Neural progenitor cell (in vitro differentiated cells): ENCODE results near the gene KATNAL1. TPM values are rescaled to one million over a fixed set of nuclear protein-coding genes. Genes with fewer than 3 reads are reported as not detected.

ENCODE experiments used
- DNase-seq: peaks from one replicate; pipeline ENCODE4 v3.0.0-alpha.2; 2016; ENCODE audit warnings: low spot score
- H2AFZ ChIP-seq: fragments of 200-600 bp; sonication (generic); replicated peaks from 2 replicates; pipeline ENCODE4 v1.6.1; 2016; ENCODE audit warnings: antibody characterized with exemption
- H3F3A ChIP-seq: fragments of 200-600 bp; sonication (generic); 2 replicates; pipeline ENCODE4 v1.6.1; 2016; ENCODE audit warnings: antibody characterized with exemption, low read depth
- H3K27ac ChIP-seq: fragments of 200-600 bp; sonication (generic); 2 replicates; pipeline ENCODE4 v1.5.1; 2016; ENCODE audit warnings: mild to moderate bottlenecking
- H3K27me3 ChIP-seq: fragments of 200-600 bp; sonication (generic); 2 replicates; pipeline ENCODE4 v1.6.1; 2016; ENCODE audit warnings: mild to moderate bottlenecking, moderate library complexity
- H3K36me3 ChIP-seq: fragments of 200-600 bp; sonication (generic); 2 replicates; pipeline ENCODE4 v1.5.1; 2016
- H3K4me1 ChIP-seq: fragments of 200-600 bp; sonication (generic); 2 replicates; pipeline ENCODE4 v1.6.1; 2016; ENCODE audit warnings: mixed run types
- H3K4me2 ChIP-seq: fragments of 200-600 bp; sonication (generic); 2 replicates; pipeline ENCODE4 v1.6.1; 2016
- H3K4me3 ChIP-seq: fragments of 200-600 bp; sonication (generic); 2 replicates; pipeline ENCODE4 v1.5.1; 2016
- H3K79me2 ChIP-seq: fragments of 200-600 bp; sonication (generic); 2 replicates; pipeline ENCODE4 v1.6.1; 2016; ENCODE audit warnings: low read depth
- H3K9ac ChIP-seq: fragments of 200-600 bp; sonication (generic); 2 replicates; pipeline ENCODE4 v1.6.1; 2016
- H3K9me3 ChIP-seq: fragments of 200-600 bp; sonication (generic); 2 replicates; pipeline ENCODE4 v1.5.1; 2016; ENCODE audit warnings: low read depth
- H4K20me1 ChIP-seq: fragments of 200-600 bp; sonication (generic); 2 replicates; pipeline ENCODE4 v1.6.1; 2016; ENCODE audit warnings: low read depth
- H3K27ac Mint-ChIP-seq: 3 replicates; pipeline ENCODE4 v1.8.0; 2021; ENCODE audit warnings: mixed read lengths
- H3K27me3 Mint-ChIP-seq: 2 replicates; pipeline ENCODE4 v1.8.0; 2022; ENCODE audit warnings: low read depth, mild to moderate bottlenecking, inconsistent platforms, moderate library complexity, mixed read lengths; ENCODE audit not compliant: insufficient read depth
- H3K36me3 Mint-ChIP-seq: 3 replicates; pipeline ENCODE4 v1.8.0; 2021; ENCODE audit warnings: mixed read lengths
- H3K4me1 Mint-ChIP-seq: 3 replicates; pipeline ENCODE4 v1.8.0; 2021; ENCODE audit warnings: mixed read lengths
- H3K4me3 Mint-ChIP-seq: 3 replicates; pipeline ENCODE4 v1.8.0; 2021; ENCODE audit warnings: mild to moderate bottlenecking, moderate library complexity, mixed read lengths
- H3K9me3 Mint-ChIP-seq: 3 replicates; pipeline ENCODE4 v1.8.0; 2020; ENCODE audit warnings: mixed read lengths
- EZH2 ChIP-seq: fragments of 200-600 bp; sonication (generic); IDR thresholded peaks from 2 replicates; pipeline ENCODE4 v1.6.1; 2017; ENCODE audit warnings: antibody characterized with exemption, mild to moderate bottlenecking, moderate library complexity
- EZH2phosphoT487 ChIP-seq: fragments of 200-600 bp; sonication (generic); IDR thresholded peaks from 2 replicates; pipeline ENCODE4 v1.6.1; 2017; ENCODE audit warnings: antibody characterized with exemption
- total RNA-seq: library from RNA; depleted of rRNA; stranded (reverse); fragments of >200 nt; gene quantifications from 2 replicates; pipeline ENCODE4 v1.2.3, GENCODE V29; 2015; ENCODE audit warnings: low replicate concordance
- TF ChIP-seq, protein P1 (sequence below): fragments of 200-600 bp; sonication (generic); IDR thresholded peaks from 2 replicates; pipeline ENCODE4 v1.5.1; 2017; ENCODE audit warnings: antibody characterized with exemption, mild to moderate bottlenecking

Gene KATNAL1
- total RNA-seq, 1 donor from 2014 or later: 33.6 TPM

DNA sequence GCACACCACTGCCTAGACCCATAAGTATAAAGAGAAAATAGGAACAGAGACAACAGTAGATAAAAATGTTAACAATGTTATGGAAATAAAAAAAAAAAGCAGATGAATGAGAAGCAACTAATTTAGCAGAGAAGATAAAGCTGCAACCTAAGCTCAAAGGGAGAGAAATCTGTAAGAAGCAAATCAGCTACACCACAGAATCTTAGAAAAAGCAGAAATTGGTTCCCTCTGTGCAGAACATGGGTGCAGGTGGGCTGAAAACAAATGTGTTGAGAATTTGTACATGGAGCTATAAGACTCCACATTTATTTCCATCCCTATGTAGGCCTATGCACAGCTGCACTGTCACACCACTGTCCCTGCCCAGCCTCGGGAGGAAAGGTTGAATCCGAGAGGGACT lies 44.8 kb upstream of the KATNAL1 start:
- H3K4me3 Mint-ChIP-seq: no peak overlapping the region
- no peak for DNase-seq
- H3K27ac Mint-ChIP-seq: no peak overlapping the region

DNA sequence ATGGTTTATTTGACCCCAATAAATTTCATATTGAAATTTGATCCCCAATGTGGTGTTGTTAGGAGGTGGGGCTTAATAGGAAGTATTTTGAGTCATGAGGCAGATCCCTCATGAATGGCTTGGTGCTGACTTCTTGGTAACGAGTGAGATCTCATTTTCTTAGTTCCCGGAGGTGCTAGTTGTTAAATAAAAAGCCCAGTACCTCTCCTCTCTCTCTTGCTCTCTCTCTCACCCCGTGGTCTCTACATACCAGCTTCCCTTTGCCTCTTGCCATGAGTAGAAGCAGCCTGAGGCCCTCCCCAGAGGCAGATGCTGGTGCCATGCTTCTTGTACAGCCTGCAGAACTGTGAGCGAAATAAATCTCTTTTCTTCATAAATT lies 39.4 kb upstream of the KATNAL1 start:
- Histone ChIP-seq H3F3A (no peaks in the 10 kb centered on the region), H3K4me3 (no peak overlapping the region), H3K79me2 (no peaks in the 10 kb centered on the region), H3K27me3 (no peaks in the 10 kb centered on the region), H3K9ac (no peak overlapping the region), H2AFZ (no peak overlapping the region), H3K9me3 (no peaks in the 10 kb centered on the region), H4K20me1 (no peaks in the 10 kb centered on the region), H3K4me1 (no peaks in the 10 kb centered on the region), H3K4me2 (no peak overlapping the region), H3K36me3 (no peaks in the 10 kb centered on the region), H3K27ac (no peak overlapping the region)
- Mint-ChIP-seq H3K27ac (no peak overlapping the region), H3K36me3 (no peaks in the 10 kb centered on the region), H3K4me1 (peaks cover 5% of the 10 kb centered on the region), H3K4me3 (no peak overlapping the region), H3K27me3 (no peaks in the 10 kb centered on the region), H3K9me3 (peaks cover under 1% of the 10 kb centered on the region)
- no peak for DNase-seq
- no peak for TF ChIP-seq EZH2phosphoT487
- TF ChIP-seq, protein P1, sequence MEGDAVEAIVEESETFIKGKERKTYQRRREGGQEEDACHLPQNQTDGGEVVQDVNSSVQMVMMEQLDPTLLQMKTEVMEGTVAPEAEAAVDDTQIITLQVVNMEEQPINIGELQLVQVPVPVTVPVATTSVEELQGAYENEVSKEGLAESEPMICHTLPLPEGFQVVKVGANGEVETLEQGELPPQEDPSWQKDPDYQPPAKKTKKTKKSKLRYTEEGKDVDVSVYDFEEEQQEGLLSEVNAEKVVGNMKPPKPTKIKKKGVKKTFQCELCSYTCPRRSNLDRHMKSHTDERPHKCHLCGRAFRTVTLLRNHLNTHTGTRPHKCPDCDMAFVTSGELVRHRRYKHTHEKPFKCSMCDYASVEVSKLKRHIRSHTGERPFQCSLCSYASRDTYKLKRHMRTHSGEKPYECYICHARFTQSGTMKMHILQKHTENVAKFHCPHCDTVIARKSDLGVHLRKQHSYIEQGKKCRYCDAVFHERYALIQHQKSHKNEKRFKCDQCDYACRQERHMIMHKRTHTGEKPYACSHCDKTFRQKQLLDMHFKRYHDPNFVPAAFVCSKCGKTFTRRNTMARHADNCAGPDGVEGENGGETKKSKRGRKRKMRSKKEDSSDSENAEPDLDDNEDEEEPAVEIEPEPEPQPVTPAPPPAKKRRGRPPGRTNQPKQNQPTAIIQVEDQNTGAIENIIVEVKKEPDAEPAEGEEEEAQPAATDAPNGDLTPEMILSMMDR: no peak
- TF ChIP-seq EZH2: no peak

More for the DNA sequence above, 44.8 kb upstream of the KATNAL1 start:
- Histone ChIP-seq H3K9ac (no peak overlapping the region), H3K4me1 (no peaks in the 10 kb centered on the region), H3K27ac (no peak overlapping the region), H3K9me3 (no peaks in the 10 kb centered on the region), H3K4me3 (no peak overlapping the region), H4K20me1 (no peaks in the 10 kb centered on the region), H3K79me2 (no peaks in the 10 kb centered on the region), H3F3A (no peaks in the 10 kb centered on the region), H3K27me3 (no peaks in the 10 kb centered on the region), H3K36me3 (no peaks in the 10 kb centered on the region), H2AFZ (no peak overlapping the region), H3K4me2 (no peak overlapping the region)
- peaks cover 4% of the 10 kb centered on the region for H3K27me3 Mint-ChIP-seq
- TF ChIP-seq EZH2phosphoT487 (no peak), EZH2 (no peak)
- TF ChIP-seq, protein P1: no peak
- no peaks in the 10 kb centered on the region for H3K36me3 Mint-ChIP-seq
- H3K4me1 Mint-ChIP-seq: peaks cover 9% of the 10 kb centered on the region
- H3K9me3 Mint-ChIP-seq: peaks cover 24% of the 10 kb centered on the region

DNA sequence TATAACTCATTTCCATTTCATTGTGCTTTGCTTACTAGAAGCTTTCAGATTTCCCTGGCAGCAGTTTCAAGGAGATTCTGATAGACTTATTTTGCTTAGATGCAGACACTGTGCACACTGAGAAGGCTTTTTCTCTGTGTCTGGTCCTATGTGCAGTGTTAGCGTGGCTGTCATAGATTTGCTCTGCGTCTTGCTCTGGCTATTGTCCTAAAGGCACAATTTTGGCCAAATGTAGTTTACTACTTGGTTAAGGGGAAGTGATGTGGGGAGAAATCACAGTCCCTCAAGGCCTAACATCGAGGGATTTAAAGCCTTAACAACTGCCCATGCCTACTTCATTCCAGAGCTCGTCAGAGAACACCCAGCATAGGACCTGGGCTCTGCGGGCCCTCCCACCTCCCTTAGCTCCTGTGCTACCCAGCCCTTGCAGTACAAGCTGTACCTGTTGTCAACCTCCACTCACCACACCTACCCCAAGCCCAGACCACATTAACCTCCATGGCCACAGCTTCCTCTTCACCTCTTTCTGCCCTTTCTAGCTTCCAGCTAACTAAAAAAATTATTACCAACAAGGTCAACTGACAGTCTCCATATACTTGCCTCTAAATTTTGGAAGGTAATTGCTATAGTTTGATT lies 38.9 kb upstream of the KATNAL1 start:
- Mint-ChIP-seq H3K27me3 (no peaks in the 10 kb centered on the region), H3K9me3 (no peaks in the 10 kb centered on the region), H3K27ac (no peak overlapping the region), H3K4me1 (peaks cover 7% of the 10 kb centered on the region), H3K36me3 (no peaks in the 10 kb centered on the region), H3K4me3 (no peak overlapping the region)
- Histone ChIP-seq H3F3A (no peaks in the 10 kb centered on the region), H3K4me1 (no peaks in the 10 kb centered on the region), H3K4me3 (no peak overlapping the region), H3K4me2 (no peak overlapping the region), H3K9ac (no peak overlapping the region), H3K9me3 (no peaks in the 10 kb centered on the region), H3K36me3 (no peaks in the 10 kb centered on the region), H3K79me2 (no peaks in the 10 kb centered on the region), H3K27ac (no peak overlapping the region), H4K20me1 (no peaks in the 10 kb centered on the region), H2AFZ (no peak overlapping the region), H3K27me3 (no peaks in the 10 kb centered on the region)
- TF ChIP-seq EZH2phosphoT487: no peak
- DNase-seq: no peak

DNA sequence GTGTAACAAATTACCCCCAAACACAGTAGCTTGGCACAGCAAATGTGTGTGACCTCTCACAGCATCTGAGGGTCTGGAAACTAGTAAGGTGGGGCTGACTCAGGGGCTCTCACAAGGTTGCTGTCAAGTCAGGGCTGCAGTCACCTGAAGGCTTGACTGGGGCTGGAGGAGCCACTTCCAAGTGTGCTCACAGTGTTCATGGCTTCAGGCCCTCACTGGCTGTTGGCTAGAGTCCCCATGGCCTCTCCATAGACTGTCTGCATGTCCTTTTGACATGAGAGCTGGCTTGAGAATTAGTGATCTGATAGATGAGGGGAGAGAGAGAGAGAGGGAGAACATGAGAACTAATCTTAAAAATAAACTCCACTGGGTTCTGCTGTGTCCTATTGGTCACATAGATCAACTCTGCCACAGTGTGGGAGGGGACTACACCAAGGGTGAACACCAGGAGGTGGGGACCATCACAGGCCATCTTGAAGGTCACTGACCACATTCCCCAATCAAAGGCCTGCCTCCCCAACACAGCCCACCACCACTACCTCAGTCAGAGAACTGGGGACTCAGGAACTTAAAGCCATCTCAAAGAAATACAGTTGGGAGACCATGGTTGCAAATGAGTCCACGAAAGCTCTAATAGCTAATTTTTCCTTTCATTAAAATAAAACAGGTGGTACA lies 38.2 kb upstream of the KATNAL1 start:
- Histone ChIP-seq H3K9me3 (no peaks in the 10 kb centered on the region), H3F3A (no peaks in the 10 kb centered on the region), H3K79me2 (no peaks in the 10 kb centered on the region), H3K27ac (no peak overlapping the region), H3K4me2 (no peak overlapping the region), H3K9ac (no peak overlapping the region), H2AFZ (no peak overlapping the region), H3K36me3 (no peaks in the 10 kb centered on the region), H4K20me1 (no peaks in the 10 kb centered on the region), H3K4me1 (no peaks in the 10 kb centered on the region), H3K27me3 (no peaks in the 10 kb centered on the region), H3K4me3 (no peak overlapping the region)
- TF ChIP-seq, protein P1: no peak
- TF ChIP-seq EZH2 (no peak), EZH2phosphoT487 (no peak)
- Mint-ChIP-seq H3K9me3 (no peaks in the 10 kb centered on the region), H3K27me3 (no peaks in the 10 kb centered on the region), H3K27ac (no peak overlapping the region), H3K36me3 (no peaks in the 10 kb centered on the region), H3K4me3 (no peak overlapping the region), H3K4me1 (peaks cover 14% of the 10 kb centered on the region)
- DNase-seq: no peak
